OCI-LY3 (cell line): Measurements from ENCODE around the gene SERPING1.

Experiments
- EZH2phosphoT487 ChIP-seq: fragments of 200-600 bp; shearing (Covaris generic); IDR thresholded peaks from 2 replicates; pipeline ENCODE4 v1.6.1; 2018; ENCODE audit warnings: antibody characterized with exemption, mixed run types, low read depth
- TF ChIP-seq, protein P1 (sequence below): fragments of 200-600, 300-600 bp; sonication (generic); IDR thresholded peaks from 2 replicates; pipeline ENCODE4 v1.5.1; 2014; ENCODE audit warnings: antibody characterized with exemption, low read length, low read depth

DNA sequence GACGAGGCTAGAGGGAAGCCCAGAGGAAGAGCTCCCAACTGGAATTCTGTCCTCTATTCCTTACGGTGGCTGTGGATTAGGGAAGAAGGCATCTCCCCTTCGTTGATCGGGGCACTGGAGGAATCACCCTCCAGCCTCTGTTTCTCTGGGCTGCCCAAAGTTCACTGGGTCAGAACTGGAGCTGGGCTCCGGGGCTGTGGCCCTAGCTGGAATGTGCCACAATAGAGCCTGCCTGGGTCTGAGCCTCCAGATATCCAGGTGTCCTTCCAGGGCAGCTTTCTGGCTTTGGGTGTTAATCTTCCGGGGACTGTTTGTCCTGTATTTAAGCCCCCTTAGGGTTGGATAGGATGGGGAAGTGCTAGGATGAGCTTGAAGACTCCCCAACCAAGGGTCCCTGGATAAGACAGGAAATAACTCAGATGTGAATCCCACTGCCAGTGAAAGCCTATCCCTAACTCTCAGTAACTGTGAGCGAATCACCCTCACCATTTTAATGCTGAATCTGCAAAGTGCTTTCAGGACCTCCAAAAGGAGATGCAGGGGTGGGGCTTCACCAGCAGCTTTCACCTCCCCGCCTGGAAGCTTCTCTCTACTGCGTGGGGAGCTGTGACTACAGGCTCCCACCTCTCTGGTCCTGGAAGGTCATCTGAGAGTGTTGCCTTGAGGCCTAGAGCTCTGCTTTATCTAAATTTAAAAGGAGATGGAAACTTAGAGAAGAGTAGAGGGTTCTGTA is 42.7 kb downstream of the SERPING1 start:
- TF ChIP-seq, protein P1, sequence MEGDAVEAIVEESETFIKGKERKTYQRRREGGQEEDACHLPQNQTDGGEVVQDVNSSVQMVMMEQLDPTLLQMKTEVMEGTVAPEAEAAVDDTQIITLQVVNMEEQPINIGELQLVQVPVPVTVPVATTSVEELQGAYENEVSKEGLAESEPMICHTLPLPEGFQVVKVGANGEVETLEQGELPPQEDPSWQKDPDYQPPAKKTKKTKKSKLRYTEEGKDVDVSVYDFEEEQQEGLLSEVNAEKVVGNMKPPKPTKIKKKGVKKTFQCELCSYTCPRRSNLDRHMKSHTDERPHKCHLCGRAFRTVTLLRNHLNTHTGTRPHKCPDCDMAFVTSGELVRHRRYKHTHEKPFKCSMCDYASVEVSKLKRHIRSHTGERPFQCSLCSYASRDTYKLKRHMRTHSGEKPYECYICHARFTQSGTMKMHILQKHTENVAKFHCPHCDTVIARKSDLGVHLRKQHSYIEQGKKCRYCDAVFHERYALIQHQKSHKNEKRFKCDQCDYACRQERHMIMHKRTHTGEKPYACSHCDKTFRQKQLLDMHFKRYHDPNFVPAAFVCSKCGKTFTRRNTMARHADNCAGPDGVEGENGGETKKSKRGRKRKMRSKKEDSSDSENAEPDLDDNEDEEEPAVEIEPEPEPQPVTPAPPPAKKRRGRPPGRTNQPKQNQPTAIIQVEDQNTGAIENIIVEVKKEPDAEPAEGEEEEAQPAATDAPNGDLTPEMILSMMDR = no peak
- TF ChIP-seq EZH2phosphoT487 = no peak
